ENCODE measurements around the gene ZNF536.
"Not testable (repeated sequence)": the region's sequence is repeated elsewhere in the genome, so short reads cannot be mapped to it uniquely, and the experiment has no call there.

Gene ZNF536

GRCh38 chr19:30395283-30395682 is 23.1 kb downstream of the ZNF536 start:
- H3K4me3 ChIP-seq (ENCODE audit: low read depth, low read length) = no peak overlapping the region
- TF ChIP-seq, protein P1, sequence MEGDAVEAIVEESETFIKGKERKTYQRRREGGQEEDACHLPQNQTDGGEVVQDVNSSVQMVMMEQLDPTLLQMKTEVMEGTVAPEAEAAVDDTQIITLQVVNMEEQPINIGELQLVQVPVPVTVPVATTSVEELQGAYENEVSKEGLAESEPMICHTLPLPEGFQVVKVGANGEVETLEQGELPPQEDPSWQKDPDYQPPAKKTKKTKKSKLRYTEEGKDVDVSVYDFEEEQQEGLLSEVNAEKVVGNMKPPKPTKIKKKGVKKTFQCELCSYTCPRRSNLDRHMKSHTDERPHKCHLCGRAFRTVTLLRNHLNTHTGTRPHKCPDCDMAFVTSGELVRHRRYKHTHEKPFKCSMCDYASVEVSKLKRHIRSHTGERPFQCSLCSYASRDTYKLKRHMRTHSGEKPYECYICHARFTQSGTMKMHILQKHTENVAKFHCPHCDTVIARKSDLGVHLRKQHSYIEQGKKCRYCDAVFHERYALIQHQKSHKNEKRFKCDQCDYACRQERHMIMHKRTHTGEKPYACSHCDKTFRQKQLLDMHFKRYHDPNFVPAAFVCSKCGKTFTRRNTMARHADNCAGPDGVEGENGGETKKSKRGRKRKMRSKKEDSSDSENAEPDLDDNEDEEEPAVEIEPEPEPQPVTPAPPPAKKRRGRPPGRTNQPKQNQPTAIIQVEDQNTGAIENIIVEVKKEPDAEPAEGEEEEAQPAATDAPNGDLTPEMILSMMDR (IDR thresholded peaks at IDR 0.05; ENCODE audit: low read depth, low read length) = no peak

DNA sequence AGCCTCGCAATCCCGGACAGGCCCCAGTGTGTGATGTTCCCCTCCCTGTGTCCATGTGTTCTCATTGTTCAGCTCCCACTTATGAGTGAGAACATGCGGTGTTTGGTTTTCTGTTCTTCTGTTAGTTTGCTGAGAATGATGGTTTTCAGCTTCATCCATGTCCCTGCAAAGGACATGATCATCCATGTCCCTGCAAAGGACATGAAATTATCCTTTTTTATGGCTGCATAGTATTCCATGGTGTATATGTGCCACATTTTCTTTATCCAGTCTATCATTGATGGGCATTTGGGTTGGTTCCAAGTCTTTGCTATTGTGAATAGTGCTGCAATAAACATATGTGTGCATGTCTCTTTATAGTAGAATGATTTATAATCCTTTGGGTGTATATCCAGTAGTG is 26.4 kb downstream of the ZNF536 start:
- not testable (repeated sequence) for H3K4me3 ChIP-seq (ENCODE audit: low read depth, low read length)

GRCh38 chr19:30401956-30402355 is 29.8 kb downstream of the ZNF536 start:
- TF ChIP-seq, protein P1 (IDR thresholded peaks at IDR 0.05; ENCODE audit: low read depth, low read length) = no peak
- no peak overlapping the region for H3K4me3 ChIP-seq (ENCODE audit: low read depth, low read length)

DNA sequence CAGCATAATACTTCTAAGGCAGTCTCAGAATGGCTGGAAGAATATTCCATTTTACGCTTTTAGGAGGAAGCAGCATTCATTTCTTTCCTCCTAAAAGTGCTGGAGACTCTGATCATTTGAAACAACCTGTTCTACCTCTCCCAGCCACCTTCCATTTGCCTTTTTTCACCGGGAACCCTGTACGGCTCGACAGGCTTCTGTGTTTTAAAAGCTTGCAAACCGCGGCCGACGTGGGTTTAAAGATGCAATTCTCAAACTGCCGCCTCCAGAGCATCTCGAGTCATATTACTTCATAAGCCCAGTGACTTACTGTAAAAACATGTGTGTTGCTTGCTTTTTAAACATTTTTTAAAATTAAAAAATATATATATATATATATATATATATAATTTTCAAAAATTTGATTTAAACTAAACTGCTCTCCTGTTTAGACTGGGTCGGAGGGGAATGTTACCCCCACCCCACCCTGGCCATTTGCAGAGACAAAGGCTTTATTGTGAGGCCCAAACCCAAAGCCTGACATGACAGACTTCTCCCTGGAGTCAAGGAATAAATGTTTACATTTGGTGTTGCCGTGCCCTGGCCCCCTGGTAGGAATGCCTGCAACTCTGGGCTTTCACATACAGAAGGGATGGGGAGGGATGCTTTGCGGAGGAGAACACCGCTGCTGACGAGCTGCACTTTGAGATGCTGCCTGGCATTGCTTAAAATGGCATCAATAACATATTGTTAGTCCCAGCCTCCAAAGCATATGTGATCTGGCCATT is 30.4 kb downstream of the ZNF536 start:
- TF ChIP-seq, protein P1 (IDR thresholded peaks at IDR 0.05; ENCODE audit: low read depth, low read length) = no peak
- no peak overlapping the region for H3K4me3 ChIP-seq (ENCODE audit: low read depth, low read length)

- no peak overlapping the region for H3K4me3 ChIP-seq (ENCODE audit: low read depth, low read length)
- TF ChIP-seq, protein P1 (IDR thresholded peaks at IDR 0.05; ENCODE audit: low read depth, low read length) = no peak
Observed at GRCh38 chr19:30403203-30403985, 31.2 kb downstream of the ZNF536 start.

- TF ChIP-seq, protein P1 (IDR thresholded peaks at IDR 0.05; ENCODE audit: low read depth, low read length) = no peak
Observed at GRCh38 chr19:30406220-30407067, 34.3 kb downstream of the ZNF536 start.

DNA sequence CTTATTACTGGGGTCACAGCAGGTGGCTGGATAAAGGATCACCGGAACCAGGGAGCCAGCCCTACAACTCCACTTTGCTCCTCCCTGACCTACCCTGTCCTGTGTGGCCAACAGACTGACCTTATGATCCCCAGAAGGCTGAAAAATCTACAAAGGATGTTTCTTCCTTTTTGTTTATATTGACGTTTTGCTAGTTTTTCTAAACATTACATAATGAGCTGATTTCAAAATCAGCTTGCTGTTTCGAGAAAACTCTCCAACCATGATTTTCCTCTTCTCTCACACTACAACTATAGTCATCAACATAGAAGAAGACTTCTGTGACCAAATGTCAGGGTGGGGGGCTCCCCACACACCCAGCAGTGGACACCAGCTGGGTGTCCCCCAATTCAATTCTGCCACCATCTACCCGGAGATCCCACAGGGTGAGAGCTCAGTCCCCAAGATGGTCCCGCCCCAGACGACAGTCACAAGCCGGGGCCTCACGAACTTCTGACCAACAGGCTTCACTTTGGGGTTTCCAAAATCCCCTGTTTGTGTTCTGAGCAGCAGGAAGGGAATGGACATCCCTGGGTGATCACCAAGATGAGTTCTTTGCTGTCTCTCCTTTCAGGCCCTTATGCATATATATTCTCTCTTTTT is 35.0 kb downstream of the ZNF536 start:
- TF ChIP-seq, protein P1 (IDR thresholded peaks at IDR 0.05; ENCODE audit: low read depth, low read length) = no peak
- no peak overlapping the region for H3K4me3 ChIP-seq (ENCODE audit: low read depth, low read length)

More at GRCh38 chr19:30406220-30407067, 34.3 kb downstream of the ZNF536 start:
- H3K4me3 ChIP-seq (ENCODE audit: low read depth, low read length) = no peak overlapping the region

Data from WI38 (cell line).